NCI-H2196 (cell line): ENCODE measurements around the gene PRODH.
"Not testable (repeated sequence)": the region's sequence is repeated elsewhere in the genome, so short reads cannot be mapped to it uniquely, and the experiment has no call there.

Experiments
- DNase-seq: peaks from one replicate; lab custom pipeline; 2025; ENCODE audit not compliant: unreplicated experiment; lab: John Stamatoyannopoulos, UW

Gene PRODH

DNA sequence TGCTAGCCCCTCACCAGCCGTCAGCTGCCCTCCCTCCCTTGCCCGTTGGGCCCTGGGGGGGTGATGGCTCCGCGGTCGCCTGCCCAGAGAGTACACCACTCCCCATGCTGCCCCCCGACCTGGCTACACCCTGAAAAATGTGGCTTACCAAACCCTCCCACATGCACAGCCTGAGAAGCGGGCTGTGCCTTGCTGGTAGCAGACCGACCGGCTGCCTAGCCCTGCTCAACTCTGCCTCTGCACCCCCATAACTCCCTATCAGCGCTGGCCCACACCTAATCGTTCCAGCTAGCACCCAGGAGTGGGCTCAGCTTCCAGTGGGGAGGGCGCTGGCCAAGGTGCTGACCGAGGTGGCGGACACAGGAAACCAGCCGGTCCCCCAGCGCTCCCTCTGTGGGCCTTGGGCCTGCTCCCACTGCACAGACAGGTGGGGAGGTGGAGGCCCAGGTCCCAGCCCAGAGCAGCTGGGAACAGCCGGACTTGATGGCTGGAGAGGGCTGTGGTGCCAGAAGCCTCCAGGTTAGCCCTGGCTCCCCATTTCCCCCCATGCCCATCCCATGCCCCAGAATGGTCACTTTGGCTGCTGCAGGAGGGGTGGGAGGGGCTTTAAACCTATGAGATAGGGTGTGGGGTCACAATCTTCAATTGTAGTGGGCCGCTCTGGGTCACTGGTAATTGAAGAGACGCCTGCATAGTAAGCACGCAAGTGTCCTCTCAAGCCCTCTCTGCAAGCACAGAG, 32.1 kb upstream of the PRODH start:
- no peak for DNase-seq

DNA sequence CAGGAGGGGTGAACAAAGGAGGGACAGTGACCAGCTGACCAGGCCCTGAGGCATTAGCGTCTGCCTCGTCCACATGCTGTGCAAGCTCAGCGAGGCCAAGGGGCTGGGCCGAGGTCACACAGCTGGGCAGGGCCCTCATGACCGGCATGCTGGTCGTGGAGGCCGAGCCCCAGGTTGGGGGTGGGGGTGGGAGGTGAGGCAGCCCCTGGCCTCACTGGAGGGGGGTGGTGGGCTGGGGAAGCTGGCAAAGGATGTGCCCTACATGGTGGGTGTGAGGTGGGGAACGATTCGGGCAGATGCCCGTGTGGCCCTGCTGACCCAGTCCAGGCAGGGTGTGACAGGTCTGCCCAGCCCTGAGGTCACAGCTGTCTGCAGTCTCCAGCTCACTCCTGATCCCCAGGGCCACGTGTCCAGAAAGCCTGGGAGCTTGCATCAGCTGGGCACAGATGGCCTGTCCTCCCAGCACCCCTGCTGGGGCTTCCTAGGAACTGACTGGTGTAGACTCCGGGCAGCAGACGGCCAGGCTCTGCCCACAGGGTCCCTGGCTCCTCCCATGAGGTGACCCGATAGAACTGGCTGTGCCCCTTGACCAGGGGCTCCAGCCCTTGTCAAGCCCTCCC, 31.4 kb upstream of the PRODH start:
- DNase-seq, result peak; percentile 30

DNA sequence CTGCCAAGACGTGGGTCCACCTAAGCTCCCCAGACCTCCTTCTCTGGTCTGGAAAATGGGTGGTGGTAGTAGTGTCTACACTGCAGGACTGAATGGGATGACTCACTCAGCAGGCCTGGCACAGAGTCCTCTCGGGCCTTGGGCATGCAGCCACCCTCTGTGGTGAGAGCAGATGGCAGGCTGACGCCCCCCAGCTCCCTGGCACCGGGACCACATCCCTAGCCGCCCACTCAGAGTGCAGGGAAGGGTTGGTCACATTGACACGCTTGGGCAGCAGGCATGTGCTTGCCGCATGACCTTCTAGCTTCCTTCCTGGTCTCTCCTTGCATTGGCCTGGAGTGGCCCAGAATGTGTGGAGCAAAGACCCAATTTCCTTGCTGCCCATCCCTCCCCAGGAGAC, 30.7 kb upstream of the PRODH start:
- DNase-seq, result no peak

DNA sequence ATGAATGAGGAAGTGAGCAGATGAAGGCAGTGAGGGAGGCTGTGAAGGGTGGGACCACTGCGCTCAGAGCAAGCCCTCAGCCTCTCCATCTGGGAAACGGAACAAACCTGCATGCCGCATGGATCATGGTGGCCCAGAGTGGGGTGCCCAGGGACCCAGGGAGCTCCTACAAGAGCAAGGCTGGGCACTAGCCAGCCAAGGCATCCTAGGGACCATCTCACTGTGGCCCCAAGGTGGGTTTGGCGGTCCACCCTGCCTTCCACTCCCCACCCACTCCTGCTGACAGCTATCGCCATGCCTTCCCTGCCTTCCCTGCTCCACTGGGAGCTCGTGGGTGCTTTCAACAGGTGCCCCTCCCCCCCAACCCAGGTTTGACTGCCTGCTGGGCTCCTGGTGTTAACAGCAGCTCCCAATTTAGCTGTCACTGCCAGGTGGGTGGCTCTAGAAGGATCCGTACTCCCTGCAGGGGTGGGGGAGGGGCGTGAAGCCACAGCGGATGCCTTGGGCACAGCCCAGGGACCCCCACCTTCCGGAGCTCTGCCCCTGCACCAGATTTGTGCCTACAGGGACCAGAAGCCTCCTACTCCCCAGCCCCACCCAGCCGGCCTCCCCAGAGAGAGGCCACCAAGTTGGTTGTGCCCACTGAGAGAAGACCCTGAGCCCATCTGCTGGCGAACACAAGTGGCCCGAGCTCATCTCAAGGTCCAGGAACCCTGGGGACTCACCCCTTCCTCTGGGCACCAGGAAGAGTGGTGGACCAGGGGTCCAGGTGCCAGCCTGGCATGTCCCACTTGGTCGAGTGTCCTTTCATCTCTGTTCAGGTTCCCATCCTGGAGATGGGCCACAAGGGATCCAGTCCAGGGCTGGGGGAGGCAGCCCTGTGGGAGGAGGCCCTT, 29.7 kb upstream of the PRODH start:
- DNase-seq, result no peak

DNA sequence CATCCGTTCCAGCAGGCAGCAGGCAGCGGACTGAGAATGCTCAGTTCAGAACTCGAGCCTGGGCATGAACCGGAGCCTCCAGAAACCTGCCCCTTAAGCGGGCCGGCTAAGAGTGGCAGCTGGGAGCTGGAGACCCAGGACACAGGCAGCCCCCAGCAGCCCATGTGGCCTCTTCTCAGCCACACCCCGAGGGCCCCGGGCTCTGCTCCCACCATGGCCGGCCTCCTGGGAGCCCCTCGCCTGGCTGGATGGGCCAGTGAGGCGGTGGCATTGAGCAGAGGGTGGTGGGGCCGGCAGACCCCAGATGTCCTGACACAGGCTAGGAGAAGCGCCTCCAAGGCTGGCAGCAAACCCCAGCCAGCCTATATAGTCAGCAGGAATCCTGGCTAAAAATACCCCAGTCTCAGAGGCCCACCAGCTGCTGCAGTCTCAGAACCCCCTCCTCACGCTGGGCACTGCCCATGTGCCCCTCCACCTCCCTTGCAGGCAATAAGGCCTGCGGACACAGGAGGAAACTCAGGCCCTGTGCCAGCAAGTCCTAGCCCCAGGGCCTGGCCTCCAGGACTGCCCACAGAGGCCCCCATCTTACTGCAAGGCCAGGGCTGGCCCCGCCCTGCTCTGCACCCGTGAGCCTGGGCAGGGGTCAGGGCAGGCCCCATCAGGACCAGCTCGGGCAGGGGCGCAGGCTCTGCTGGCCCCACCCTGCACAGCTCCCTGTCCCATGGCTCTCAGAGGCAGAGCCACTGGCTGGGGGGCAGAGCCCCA, 28.6 kb upstream of the PRODH start:
- DNase-seq, result not testable (repeated sequence)

DNA sequence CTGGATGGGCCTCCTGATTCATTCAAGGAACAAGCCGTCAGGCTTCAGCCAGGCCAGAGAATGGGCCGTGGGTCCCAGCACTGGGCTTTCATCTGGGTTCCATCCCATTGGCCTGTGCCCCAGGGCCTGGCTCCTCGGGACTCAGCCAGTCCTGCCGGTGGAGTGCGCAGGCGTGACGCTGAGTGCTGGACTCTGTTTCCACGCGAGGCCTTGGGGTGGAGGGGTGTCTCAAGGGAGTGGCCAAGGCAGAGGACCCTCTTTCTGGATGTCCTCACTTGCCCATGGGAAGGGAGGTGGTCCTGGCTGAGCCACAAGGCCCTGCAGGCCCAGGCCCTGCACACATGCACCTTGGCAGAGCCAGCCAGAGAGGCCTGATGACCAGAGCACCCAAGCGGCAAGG, 28.0 kb upstream of the PRODH start:
- DNase-seq, result not testable (repeated sequence)

DNA sequence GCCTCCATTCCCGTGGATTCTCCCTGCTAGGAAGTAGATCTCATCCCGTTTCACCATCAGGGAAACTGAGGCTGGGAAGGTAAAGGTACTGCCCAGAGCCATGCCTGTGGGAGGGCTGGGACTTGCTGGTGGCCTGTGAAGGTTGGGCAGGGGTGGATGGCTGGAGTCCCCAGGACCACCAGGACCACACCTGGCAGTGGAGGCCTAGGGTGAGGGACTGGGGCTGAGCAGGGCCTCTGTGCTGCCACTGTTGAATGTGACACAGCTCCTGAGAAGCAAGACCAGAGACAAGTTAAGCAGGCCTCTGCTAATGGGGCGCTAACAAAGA, 26.2 kb upstream of the PRODH start:
- DNase-seq, result no peak

DNA sequence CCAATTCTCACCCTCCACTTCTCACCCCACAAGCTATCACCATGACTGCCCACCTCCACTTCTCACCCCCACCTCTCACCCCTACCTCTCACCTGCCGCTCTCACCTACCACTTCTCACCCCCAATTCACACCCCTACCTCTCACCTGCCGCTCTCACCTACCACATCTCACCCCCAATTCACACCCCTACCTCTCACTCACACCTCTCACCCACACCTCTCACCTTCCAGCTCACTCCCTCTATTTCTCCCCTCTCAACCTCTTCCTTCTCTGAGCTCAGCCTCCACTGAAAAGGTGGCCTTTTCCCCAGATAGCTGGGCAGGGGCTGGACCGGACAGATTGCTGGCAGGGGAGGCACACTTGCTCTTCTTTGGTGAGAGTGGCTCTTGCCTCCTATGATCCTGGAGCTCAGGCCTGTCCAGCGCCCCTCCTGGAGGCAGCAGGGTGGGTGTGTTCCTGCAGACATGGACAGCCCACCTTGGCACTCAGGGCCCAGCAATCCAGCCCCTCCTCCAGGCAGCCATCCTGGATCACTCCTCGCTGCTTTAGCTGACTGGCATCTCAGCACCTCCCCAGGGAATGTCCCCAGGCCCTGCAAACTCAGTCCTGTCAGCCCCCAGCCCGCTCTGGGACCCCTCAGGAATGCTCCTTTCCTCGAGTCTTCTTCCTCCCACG, 25.7 kb upstream of the PRODH start:
- not testable (repeated sequence) for DNase-seq

DNA sequence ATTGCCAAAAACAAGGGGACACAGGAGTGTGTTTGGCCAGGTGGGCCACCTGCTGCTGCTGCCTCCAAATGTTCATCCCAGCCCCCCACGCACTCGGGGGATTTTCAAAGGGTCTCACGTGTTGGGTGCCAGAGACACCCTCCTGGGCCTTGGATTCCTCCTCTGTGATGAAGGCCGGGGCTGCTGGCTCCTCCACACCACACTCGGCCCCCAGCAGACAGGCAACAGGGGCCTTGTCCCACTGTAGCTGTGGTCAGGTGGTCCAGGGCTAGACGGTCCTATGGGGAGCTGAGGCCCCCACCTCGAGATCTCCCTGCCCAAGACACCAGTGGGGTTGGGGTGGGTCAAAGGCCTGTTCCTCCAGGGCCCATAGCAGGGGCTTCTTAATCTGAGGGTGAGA, 25.1 kb upstream of the PRODH start:
- DNase-seq, result not testable (repeated sequence)

DNA sequence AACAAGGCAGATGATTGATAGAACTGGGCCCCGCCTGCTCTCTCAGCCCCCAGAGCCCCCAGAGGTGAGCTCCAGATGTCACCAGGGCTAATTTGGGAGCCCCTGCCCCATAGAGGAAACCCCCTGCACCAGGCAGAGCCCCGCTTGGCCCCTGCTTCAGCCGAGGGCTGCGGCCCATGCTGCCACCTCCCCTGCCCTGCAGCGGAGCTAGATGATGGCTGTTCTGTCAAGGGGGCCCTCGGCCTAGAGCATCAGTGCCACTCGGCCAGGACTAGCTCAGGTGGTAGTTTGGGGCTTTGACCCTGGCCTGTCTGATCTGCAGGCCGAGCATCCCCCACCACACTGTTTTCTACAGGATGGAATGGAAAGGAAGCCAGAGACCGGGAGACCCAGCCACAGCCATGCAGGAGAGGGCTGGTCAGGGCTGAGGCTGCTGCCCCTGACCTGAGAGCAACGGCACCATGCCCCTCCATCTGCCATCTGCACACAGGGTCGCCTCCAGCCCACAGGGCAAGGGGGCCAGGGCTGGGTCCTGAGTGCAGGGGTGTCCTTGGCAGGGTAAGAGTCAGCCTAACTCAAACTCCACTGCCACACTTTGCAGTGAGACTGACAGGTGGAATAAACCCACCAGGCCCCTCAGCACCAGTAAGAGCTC, 24.2 kb upstream of the PRODH start:
- DNase-seq, result not testable (repeated sequence)

DNA sequence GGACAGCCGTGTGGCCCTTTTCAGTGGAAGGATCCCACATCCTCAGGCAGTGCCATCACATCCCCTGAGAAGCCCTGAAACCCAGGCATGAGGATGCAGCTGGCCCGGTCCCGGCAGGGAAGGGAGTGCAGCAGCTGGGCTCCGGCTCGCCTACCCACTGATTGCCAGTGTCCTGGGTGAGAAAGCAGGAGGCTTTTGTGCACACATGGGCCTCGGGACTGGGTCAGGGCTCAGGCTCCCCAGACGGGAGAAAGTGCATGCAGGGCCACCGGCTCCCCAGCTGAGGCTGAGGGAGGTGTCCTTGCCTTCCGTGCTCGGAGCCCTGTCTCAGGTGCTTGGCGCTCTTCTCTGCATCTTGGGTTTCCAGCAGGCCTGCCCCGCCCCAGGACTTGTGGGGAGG, 23.6 kb upstream of the PRODH start:
- DNase-seq, result not testable (repeated sequence)

DNA sequence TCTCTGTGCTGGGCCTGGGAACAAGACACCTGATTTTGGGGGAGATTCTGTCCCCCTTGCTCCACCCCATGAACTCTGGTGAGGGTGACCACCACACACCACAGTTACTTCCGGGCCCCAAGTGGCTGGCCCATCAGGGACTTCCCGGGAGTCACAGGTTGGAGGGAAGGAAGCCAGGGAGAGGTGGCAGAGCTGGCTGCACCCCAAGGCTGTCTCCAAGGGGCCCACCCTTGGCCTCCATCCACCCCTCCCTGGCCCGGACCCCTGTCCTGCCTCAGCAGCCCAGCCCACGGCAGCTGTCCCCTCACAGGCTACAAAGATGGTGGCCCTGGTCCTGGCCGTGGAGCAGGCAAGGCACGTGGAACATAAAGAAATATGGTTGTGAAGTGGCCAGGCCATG, 23.2 kb upstream of the PRODH start:
- DNase-seq, result not testable (repeated sequence)

DNA sequence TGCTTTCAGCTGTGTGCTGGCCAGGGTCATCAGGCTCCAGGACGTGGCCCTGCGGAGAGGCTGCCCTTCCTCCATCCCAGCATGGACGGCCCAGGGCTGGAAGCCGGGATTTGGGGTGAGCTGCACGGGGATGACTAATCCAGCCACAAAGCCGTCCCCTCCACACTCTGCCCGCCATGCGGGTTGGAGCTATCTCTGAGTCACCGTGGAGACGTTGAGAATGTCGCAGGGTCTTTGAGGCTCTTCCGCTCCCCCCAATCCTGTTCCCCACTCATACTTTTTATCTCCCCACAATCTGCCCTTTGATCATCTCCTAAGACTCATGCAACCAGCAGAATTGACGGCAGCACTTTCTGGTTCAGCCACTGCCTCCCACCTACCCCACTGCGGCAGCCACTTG, 22.6 kb upstream of the PRODH start:
- not testable (repeated sequence) for DNase-seq

DNA sequence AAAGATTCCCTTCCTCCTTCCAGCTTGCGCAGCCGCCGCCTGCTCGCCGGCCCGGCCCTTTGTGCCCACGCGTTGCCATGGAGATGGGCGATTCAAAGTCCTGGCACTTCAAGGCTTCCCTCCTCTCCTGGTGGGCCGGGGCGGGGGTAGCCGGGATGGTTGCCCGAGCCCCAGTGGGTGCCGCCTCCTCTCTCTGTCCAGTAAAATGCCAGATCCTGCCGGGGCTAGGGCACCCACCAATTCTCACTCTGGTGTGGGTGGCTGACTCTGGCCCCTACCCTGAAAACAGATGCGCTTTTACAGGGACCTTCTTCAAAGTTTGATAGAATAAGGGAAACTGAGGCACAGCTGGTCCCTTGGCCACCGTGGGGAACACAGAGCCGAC, 22.2 kb upstream of the PRODH start:
- not testable (repeated sequence) for DNase-seq

DNA sequence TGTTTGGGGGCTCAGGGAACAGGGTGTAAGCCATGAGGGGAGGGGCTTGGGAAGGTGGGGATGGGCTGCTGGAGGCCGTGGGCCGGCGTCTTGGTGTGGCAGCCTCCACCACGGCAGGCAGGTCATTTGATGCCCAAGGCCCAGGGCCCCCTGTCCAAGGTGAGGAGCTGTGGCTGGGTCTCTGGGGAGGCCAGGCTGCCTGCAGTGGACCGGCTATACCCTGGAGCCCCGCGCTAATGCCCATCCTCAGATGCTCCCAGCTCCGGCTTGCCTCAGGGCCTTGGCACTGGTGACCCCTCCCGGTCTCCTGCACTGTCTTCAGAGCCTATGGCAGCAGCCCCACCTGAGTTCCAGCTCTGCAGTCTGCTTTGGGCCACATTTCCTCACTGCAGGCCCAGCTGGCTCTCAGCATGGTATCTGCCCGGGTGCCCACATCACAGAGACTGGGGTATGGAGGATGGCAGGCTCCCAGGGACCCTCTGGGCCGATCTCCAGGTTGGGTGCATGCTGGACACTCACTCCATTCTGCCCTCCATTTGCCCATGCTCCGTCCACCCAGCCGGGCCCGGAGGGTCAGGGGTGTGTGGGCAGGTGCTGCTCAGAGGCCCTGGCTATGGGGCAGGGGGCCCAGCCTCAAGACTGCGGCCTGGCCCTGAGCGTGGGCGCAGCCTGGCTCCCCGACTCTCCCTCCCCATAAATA, 21.7 kb upstream of the PRODH start:
- not testable (repeated sequence) for DNase-seq

DNA sequence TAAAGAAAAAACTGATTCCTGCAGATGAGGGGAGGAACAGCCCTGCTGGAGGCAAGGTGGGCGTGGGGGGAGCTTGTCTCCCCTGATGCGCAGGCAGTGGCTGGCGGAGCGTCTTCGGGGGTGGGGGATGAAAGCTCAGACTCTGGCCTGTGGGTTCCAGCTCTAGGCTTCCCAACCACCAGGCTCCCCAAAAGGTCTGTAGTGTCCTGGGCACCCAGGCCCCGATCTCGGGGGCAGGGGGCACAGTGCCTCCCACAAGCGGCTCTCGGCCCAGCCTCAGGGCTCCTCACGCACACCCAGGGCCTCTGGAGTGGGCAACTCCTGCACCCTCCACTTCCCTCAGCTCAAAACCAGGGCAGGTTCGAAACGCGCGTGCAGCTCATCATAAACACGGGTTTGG, 20.9 kb upstream of the PRODH start:
- not testable (repeated sequence) for DNase-seq

DNA sequence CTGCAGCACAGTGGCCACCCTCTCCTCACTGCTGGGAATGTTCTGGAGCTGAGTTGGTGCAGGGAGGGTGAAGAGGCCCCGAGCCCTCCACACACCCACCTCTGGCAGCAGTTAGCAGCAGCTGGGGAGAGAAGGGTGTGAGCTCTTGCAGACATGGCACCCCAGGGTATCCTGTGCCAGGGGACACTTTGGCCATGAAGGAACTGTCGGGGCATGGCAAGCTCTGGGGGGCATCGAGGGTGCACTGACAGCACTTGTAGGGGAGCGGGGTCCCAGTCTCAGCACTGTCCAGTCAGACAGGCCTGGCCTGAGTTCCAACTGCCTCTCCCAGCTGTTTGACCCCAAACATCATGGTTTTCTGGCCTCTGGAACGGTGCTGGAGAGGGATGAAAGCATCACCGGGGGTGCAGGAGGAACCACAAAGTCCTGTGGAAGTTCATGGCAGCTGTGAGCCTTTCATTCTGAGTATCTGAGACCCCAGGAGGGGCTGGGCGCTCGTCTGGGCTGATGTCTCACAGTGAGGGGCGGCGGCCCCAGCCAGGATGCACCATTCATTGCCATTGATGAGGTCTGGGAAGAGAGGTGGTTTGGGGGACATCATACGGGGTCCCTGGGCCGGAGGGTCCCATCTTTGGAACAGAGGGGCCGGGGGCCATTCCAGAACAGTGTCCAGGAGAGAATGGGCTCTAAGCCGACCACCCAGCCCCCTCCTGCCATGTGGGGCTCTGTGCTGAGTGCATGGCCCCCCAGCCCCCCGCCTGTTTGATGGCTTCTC, 20.2 kb upstream of the PRODH start:
- not testable (repeated sequence) for DNase-seq

DNA sequence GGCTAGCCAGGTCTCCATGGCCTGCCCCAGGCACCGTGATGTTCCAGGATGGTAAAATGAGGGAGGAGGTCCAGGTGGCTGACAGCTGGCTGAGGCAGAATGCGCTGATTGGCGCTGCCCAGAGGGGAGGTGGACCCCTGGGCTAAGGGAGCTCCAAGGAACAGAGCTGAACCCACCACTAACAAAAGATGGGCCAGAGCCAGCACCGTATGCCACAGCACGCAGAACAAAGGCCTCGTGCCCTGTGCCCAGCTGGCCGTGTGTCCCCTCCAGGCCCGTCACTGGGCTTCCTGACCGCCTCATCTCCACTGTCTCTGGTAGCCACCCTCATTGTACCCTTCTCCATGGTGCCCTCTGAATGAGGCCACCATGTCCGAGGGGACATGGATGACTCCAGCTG, 19.6 kb upstream of the PRODH start:
- DNase-seq, result no peak
